Left lobe of liver (tissue), 2 donors: ENCODE results near the gene FAM187B. TPM values are rescaled to one million over a fixed set of nuclear protein-coding genes. Genes with fewer than 3 reads are reported as not detected.

Experiments used
- ATAC-seq: fragments of 200-7000 bp; cut with Tn5 transposase; one replicate; pipeline ENCODE4 v1.9.1; 2020; ENCODE audit warnings: mild to moderate bottlenecking, moderate library complexity
- DNase-seq: peaks from one replicate; pipeline ENCODE4 v3.0.0-alpha.2; 2020; ENCODE audit warnings: low spot score
- total RNA-seq: library from RNA; stranded (reverse); gene quantifications from one replicate; pipeline ENCODE4 v1.2.1, GENCODE V29; 2021
- donor health status: DM: no; HTN: no; CAD: no; lungs with moderate emphysema.
- donor health status: DM: no; HTN: yes; CAD: no.

Gene FAM187B
- not detected for total RNA-seq

DNA sequence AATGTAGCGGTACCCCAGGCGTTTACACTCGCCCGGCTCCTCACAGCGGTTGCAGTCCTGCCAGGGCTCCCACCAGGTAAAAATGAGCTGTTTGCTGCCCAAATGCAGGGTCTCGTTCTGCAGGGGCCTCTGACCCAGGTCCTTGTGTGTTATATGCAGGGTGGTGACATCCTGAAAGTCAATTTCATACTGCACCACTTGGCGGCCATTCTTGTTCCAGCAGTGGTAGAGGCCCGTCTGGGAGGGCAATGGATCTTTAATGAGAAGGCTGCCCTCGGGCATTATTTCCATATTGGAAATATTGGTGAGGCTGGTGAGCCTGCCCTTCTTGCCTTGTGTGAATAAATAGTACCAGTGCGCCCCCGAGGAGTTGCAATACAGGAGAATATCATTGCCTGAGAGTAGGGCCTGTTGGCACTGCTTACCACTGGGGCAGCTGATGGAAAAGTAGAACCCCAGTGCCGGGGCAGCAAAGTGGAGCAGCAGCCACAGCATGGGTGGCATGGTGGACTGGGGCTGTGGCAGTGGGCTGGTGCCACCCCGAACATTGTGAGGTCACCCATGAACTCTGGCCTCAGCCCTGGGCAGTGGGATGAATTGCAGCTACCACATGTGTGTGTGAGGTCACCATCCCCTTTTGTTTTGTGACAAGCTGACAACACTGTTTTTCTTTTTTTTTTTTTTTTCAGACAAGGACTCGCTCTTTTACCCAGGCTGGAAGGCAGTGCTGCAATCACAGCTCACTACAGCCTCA lies at the start of gene FAM187B:
Gene FAM187B (minus strand): TSS at position 563 of the 754 bp plus-strand sequence. CDS start 59 bp downstream, at position 504.
- no peak for ATAC-seq
- peak; percentile 23 for DNase-seq

DNA sequence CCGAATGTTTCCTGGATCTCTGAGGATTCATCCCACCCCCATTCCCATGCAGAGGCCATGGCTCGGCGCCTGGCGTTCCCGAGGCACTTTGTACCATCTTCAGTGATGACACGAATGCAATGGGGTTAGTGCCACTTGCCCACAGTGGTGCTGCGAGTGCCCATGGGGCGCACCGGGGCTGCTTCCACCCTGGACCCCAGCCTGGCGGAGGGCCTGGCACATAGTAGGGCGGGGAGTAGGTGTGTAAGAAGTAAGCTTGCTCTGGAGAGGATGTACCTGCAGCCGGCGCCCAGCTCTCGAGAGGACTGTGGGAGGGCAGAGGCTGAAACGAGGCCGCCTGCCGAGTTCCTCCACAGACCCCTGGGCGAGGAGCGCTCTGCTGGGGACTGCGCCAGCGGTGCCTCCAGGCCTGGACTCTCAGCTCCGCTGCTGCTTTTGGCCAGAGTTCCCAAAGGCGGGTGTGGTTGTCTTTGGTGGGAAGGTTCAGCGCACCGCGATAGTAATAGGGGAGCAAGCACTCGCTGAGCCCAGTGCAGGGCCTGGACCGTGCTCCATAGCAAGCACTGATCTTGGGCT lies 48.3 kb upstream of the FAM187B start:
- no peak for DNase-seq
- no peak for ATAC-seq

DNA sequence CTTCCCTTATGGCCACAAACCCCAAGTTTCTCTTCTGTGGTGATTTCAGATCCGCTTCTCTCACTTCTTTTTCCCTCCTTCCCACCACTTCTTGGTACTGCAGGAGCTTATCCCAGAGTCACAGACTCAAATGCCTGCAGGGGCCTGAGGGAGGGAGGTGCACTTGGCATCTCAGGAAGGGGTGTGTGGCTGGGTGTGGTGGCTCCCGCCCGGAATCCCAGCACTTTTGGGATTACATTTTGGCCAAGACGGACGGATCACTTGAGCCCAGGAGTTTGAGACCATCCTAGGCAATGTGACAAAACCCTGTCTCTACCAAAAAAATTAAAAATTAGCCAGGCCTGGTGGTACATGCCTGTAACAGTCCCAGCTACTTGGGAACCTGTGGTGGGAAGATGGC lies 45.8 kb upstream of the FAM187B start:
- DNase-seq (no peak), ATAC-seq (no peak)

DNA sequence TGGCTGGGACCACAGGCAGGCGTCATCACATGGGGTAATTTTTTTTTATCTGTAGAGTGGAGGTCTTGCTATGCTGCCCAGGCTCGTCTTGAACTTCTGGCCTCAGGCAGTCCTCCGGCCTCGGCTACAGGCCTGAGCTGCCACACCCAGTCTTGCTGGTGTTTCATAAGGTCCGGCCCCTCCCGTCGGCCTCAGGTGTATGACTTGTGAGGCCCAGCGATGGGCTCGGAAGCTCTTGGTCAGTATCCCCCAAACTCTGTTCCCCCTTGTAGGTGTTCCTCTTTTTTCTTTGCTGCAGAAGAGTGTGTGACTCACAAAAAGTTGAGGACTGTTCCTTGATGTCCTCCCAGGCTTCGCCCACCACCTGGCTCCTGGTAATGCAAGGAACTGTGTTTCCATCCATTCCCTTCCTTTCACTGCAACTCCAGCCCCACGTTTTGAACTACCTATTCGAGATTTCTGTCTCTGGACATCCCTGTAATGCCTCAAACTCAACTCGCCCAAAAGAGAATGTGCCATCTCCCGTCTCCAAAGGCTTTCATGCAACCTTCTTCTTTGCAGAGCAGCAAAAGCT lies 45.2 kb upstream of the FAM187B start:
- ATAC-seq (no peak), DNase-seq (no peak)

DNA sequence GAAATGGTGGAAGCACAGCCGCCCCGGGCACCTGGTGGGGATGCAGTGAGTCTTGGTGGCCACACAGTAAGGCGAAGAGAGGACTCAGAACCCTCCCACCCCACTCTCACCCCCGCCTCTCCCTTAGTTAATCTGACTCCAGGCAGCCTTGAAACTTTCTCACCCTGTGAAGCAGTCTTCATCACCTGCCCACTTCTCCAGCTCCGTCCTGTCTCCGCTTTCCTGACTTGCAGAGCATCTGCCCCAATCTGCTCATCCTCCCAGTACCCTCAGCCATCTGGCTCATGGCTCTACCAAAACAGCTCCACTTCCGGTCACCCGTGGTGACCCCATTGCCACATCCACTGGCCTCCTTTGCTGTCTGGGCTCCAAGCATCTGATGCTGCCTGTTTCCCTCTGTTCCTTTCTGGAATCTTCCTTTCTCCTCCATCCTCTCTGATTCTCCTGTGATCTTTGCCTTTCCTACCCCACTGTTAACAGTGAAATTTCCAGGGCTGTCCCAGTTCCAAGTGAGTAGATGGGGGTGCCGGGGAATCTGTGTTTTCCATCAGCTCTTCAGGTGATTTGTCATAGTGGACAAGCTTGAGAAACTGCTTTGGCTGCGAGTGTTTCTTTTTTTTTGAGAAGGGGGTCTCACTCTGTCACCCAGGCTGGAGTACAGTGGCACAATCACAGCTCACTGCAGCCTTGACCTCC lies 44.6 kb upstream of the FAM187B start:
- DNase-seq (no peak), ATAC-seq (no peak)

DNA sequence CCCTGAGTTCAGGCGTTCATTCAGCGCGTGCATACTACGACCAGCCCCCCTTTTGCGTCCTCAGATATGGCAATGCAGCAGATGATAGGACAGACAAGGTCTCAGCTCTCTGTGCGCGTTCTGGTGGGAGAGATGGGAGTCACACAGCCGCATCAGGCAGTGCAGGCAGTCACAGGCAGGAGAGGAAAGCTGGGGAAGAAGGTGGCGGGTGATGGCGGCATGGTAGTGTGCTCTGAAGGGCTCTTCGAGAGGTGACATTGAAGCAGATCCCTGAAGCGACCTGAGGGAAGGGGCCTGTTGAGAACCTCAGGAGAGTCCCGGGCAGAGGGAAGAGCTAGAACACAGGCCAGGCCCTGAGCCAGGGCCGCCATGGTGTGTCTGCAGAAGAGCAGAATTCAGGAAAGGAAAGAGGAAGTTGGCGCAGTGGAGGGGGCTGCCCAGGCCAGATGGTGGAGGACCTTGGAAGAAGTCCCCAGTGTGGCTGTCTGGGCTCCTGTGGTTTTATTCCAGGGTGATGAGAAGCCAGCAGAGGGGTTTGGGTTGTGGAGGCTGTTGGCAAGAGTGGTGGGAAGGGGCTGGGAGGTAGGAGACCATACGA lies 43.7 kb upstream of the FAM187B start:
- ATAC-seq (no peak), DNase-seq (no peak)

DNA sequence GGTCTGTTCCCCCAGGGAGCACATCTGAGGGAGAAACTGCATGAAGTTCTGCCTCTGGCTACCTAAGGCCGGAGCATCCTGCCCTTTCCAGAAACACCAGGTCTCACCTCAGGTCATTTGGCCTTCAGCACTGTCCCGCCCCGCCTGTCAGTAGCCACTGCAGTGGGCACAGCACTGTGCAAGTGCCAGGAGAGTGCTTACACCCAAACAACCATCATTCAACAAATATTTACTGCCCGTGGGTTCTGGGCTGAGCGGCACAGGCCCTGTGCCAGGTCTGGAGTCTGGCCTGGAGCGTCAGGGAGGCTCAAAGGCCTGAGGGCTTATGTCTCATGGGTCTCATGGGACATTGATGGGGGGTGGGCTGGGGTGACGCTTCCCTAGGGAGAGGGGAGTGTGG lies 43.0 kb upstream of the FAM187B start:
- DNase-seq: peak; percentile 91

DNA sequence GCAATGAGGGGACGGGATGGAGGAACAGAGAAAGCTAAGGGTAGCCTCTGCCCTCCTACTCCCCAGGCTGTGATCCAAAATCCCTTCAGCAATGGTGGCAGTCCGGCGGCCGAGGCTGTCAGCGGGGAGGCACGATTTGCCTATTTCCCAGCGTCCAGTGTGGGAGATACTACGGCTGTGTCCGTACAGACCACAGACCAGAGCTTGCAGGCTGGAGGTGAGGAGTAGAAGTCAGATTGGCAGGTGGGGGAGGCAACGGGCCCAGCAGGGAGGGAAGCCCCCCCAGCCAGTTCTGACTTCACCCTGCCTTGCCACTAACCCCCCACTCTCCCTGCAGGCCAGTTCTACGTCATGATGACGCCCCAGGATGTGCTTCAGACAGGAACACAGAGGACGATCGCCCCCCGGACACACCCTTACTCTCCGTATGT lies 41.9 kb upstream of the FAM187B start:
- DNase-seq: no peak
- no peak for ATAC-seq

More for the DNA sequence above, 43.0 kb upstream of the FAM187B start:
- peak; percentile 58 for ATAC-seq

DNA sequence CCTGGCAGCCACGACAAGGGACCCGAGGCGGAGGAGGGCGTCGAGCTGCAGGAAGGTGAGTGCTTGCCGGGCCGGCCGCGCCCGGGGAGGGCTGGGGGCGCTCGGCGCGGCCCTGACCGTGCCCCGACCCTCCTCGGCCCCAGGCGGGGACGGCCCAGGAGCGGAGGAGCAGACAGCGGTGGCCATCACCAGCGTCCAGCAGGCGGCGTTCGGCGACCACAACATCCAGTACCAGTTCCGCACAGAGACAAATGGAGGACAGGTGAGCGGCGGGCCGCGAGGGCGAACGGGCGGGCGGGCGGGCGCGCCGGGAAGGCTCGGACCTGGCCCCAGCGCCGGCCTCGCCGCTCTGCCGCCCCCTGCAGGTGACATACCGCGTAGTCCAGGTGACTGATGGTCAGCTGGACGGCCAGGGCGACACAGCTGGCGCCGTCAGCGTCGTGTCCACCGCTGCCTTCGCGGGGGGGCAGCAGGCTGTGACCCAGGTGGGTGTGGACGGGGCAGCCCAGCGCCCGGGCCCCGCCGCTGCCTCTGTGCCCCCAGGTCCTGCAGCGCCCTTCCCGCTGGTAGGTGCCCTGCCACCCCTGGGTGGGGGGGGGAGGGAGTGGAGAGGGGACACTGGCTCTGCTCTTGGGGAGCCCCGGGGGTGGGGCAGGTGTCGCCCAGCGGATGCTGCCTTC lies 41.0 kb upstream of the FAM187B start:
- peak; percentile 62 for ATAC-seq
- DNase-seq: peak; percentile 93

DNA sequence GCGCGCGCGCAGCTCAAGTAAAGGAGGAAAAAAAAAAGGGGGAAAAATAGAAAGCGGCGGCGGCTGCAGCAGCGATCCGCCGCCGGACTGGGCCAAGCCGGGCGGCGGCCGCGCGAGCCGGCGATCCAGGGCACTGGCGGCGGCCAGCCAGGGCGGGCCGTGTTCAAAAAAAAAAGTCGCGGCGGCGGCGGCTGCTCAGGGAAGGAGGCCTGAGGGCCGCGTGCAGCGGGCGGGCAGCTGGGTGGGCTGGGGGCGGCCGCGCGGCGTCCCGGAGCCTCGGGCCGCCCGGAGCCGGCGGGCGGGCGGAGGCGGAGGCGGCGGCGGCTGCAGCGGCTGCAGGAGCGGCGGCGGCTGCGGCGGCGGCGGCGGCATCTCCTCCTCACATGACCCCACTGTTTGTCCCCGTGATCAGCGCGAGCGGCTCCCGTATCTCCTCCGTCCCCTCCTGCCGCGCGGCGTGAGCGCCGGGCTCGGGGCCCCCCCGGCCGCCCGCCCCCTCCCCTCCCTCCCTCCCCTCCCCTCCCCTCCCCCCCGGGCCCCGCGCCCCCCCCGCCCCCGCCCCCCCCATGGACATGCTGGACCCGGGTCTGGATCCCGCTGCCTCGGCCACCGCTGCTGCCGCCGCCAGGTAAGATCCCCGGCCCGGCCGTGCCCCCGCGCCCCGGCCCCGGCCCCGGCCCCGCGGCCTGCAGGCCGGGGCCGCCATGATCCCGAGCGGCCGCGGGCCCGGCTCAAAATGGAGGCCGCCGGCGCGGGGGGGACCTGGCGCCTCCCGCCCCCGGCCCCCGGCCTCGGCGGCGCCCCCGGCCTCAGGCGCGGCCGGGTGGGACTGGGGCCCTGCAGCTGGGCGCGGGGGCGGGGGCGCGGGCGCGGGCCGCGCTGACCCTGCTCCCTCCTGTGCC lies 40.2 kb upstream of the FAM187B start, which contains the start of gene USF2:
Gene USF2 (plus strand): TSS at position 427 of the 902 bp plus-strand sequence. CDS start 140 bp downstream, at position 567.
- ATAC-seq (peak; percentile 13), DNase-seq (peak; percentile 86)

DNA sequence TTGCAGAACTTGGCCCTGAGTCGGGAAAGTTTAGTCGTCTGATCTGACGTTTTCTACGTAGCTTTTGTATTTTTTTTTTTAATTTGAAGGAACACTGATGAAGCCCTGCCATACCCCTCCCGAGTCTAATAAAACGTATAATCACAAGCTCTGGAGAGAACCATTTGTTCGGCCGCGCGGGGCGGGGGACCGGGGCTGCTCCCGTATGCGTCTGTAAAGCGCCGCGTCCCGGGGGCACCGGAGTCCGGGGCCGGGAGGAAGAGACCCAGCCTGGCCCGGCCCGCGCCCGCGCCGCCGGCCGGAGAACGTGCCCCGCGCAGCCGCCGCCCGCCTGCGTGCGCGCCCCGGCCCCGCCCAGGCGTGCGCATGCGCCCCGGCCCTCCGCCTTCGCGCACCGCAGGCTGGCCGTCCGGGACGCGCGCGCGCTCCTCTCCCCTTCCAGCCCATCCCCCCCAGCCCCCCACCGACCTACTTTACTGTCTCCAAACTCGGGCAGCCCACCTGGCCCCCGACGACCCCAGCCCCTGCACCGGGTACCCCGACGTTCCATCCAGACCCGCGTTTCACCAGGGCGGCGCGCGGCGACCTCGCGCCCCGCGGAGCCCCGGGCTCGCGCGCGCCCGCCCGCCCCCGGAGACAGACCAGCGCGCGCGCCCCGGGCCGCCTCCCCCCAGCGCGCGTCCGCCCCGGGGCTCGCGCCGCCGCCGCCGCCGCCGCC lies 39.4 kb upstream of the FAM187B start:
- DNase-seq: peak; percentile 82
- peak; percentile 53 for ATAC-seq

DNA sequence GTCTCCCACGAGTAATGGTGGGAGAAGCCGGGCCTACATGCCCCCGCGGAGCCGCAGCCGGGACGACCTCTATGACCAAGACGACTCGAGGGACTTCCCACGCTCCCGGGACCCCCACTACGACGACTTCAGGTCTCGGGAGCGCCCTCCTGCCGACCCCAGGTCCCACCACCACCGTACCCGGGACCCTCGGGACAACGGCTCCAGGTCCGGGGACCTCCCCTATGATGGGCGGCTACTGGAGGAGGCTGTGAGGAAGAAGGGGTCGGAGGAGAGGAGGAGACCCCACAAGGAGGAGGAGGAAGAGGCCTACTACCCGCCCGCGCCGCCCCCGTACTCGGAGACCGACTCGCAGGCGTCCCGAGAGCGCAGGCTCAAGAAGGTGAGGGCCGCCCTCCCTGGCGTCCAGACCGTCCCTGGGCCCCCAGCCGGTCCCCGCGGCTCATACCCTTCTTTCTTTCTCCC lies 38.8 kb upstream of the FAM187B start:
- DNase-seq: no peak
- peak; percentile 27 for ATAC-seq

DNA sequence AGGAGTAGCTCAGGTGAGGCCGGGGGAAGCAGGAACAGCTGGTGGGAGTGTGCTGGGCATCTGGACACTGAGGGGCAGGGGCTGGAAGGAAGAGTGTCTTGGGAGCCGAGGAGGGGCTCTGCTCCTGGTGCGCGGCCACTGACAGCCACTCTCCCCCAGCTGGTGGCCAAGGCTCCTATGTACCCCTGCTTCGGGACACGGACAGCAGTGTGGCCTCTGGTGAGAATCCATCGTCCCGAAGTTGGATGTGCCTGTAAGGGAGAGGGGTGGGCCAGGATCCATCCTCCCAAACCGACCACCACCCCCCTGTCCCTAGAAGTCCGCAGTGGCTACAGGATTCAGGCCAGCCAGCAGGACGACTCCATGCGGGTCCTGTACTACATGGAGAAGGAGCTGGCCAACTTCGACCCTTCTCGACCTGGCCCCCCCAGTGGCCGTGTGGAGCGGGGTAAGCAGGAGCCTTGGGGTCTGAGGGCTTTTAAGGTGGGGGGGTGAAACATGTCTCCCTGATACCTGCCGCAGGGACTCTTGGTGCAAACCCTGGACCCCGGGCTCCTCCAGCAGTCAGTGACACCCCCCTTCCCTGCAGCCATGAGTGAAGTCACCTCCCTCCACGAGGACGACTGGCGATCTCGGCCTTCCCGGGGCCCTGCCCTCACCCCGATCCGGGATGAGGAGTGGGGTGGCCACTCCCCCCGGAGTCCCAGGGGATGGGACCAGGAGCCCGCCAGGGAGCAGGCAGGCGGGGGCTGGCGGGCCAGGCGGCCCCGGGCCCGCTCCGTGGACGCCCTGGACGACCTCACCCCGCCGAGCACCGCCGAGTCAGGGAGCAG lies 38.2 kb upstream of the FAM187B start:
- peak; percentile 1 for ATAC-seq

DNA sequence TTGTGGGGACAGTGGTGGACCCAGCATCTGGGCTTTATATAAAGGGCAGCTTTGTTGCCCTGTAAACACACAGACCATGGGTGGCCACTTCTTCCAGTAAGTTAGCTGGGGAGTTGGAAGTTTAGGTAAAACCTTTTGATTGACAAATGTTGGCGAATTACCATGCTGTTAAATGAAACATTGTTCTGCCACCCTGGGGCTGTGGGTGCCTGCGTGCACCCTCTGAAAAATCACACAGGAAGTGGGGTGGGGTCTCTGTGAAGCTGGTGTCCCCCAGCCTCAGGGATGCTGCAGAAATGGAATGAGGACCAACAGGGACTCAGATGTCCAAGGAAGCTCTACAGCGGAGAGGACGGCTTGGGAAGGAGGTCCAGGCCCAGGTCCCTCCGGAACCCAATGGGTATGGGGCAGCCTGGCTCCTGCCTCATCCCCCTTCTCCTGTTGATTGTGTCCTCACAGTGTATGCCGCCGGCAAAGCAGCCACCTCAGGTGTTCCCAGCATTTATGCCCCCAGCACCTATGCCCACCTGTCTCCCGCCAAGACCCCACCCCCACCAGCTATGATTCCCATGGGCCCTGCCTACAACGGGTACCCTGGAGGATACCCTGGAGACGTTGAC lies 37.5 kb upstream of the FAM187B start:
- DNase-seq: peak; percentile 47
- ATAC-seq: no peak

More for the DNA sequence above, 38.2 kb upstream of the FAM187B start:
- peak; percentile 67 for DNase-seq

DNA sequence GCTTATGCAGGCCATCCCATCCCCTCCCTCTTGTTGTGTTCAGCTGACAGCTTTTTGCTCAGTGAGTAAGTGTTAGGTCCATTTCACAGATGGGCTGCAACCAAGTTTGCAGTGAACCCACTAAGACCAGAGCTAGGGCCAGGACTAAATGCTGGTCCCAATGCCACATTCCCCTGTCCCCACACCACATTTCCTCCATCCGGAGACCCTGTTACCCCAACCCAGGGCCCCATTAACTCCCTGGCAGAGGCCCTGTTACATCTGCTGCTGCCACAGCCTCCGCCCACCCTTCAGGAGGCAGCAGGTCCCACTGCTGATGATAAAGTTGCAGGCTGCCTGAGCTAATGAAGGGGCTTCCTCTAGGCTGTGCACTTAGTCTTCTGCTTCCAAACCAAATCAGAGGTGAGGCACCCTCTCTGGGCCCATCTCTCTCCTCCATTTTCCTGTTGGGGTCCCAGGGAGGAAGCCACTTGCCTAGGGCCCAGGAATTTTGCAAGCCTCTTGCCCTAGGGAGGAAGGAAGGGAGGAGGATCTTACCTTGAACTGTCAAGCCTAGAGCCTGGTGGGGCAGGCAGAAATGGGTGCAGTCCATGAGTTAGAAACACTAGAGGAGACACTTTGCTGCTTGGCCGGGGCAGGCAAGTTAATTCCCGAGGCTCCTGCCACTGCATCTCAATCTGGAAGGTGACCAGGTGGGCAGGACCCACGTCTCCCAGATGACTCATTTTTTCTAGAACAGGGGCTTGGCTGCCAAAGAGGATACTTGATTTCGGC lies 36.8 kb upstream of the FAM187B start:
- ATAC-seq: no peak
- DNase-seq: peak; percentile 46
